Measurements from ENCODE around the gene HKDC1.
A peak's percentile ranks its signal among the peaks of the same experiment; 100 is the strongest.

GRCh38 chr10:69237528-69238159 is 17.5 kb downstream of the HKDC1 start:
- TF ChIP-seq CTCF (IDR thresholded peaks at IDR 0.05) (peak; percentile 80 to 96 (median 92)), POLR2A (IDR thresholded peaks at IDR 0.05) (no peak)

Measured in heart left ventricle (tissue), 13 donors.